Activated CD8-positive, alpha-beta T cell treated with anti-CD3 and anti-CD28 coated beads for 36 hours (primary cell): ENCODE measurements around the gene GCK. TPM values are rescaled to one million over a fixed set of nuclear protein-coding genes. Genes with fewer than 3 reads are reported as not detected.

Experiments
- ATAC-seq: fragments of 200-7000 bp; cut with Tn5 transposase; one replicate; pipeline ENCODE4 v1.10.0; 2021; ENCODE audit warnings: mild to moderate bottlenecking, moderate library complexity
- CTCF ChIA-PET: fragments of 350-600 bp; sonication (Branson Sonifier 250); formaldehyde crosslinking; loops from one replicate; lab custom pipeline; 2021; ENCODE audit warnings: antibody characterized with exemption; lab: Charles Lee
- POLR2A ChIA-PET: fragments of 350-600 bp; sonication (Branson Sonifier 250); formaldehyde crosslinking; loops from one replicate; lab custom pipeline; 2021; ENCODE audit warnings: antibody characterized with exemption; lab: Charles Lee
- DNase-seq: peaks from one replicate; pipeline ENCODE4 v3.0.0-alpha.2; 2020
- H3K27ac Mint-ChIP-seq: one replicate; pipeline ENCODE4 v1.8.0; 2021; ENCODE audit warnings: mild to moderate bottlenecking, mixed read lengths
- H3K27me3 Mint-ChIP-seq: one replicate; pipeline ENCODE4 v1.8.0; 2021; ENCODE audit warnings: mixed read lengths
- H3K36me3 Mint-ChIP-seq: one replicate; pipeline ENCODE4 v1.8.0; 2021; ENCODE audit warnings: low read depth, mixed read lengths
- H3K4me1 Mint-ChIP-seq: one replicate; pipeline ENCODE4 v1.8.0; 2021; ENCODE audit warnings: low read depth, mixed read lengths
- H3K4me3 Mint-ChIP-seq: one replicate; pipeline ENCODE4 v1.8.0; 2021; ENCODE audit warnings: mild to moderate bottlenecking, moderate library complexity, mixed read lengths
- H3K9me3 Mint-ChIP-seq: one replicate; pipeline ENCODE4 v1.8.0; 2021; ENCODE audit warnings: mixed read lengths
- CTCF ChIP-seq: fragments of 200-600 bp; IDR thresholded peaks from one replicate; pipeline ENCODE4 v1.8.0; 2022; ENCODE audit warnings: antibody characterized with exemption, mild to moderate bottlenecking
- intact Hi-C: fragments of 100-400 bp; cut with micrococcal nuclease; formaldehyde crosslinking; loops from one replicate; pipeline ENCODE4 v1.10.0; 2022
- total RNA-seq, 2 experiments: library from RNA; stranded (reverse); gene quantifications; one replicate each; pipeline ENCODE4 v1.2.3, GENCODE V29; 2021

Gene GCK
- total RNA-seq, 2 experiments from 2014 or later, result 2.1 to 2.6 TPM

DNA sequence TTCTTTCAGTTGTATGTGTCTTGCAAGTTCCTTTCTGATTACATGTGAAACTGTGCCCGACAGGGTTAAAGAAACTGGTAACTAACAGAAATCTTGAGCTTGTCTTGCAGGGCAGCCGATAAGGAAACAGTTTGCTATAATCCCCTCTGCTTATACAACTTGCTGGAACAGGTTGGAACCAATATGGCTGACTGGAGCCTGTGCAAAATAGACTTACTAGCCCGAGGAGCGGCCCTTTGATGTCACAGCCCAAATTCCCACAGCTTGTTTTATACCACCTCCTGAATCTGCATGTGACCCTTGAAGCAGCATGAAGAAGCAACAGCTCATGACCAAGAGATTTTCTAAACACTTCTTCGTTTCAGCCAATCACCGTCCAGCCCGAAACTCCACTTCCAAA, 8.2 kb upstream of the GCK start:
- H3K27me3 Mint-ChIP-seq, result no peaks in the 10 kb centered on the region
- H3K27ac Mint-ChIP-seq, result no peak overlapping the region
- POLR2A ChIA-PET, result interaction anchor here (0.8 kb wide), 1 partner anchor 384 kb away, joined by 3 read pairs; no protein-coding TSS in a partner anchor
- ATAC-seq (no peak), DNase-seq (no peak)
- CTCF ChIA-PET, result interaction anchor here (1.1 to 2.6 kb wide), 6 partner anchors 11 to 177 kb away, joined by 3 to 8 read pairs (median 4); partner anchors contain the start of genes AEBP1 and POLD2
- TF ChIP-seq CTCF, result no peak
- H3K9me3 Mint-ChIP-seq, result no peaks in the 10 kb centered on the region
- H3K36me3 Mint-ChIP-seq, result no peaks in the 10 kb centered on the region
- H3K4me1 Mint-ChIP-seq, result peaks cover 34% of the 10 kb centered on the region
- intact Hi-C loops, result no loop called here
- no peak overlapping the region for H3K4me3 Mint-ChIP-seq

- H3K4me1 Mint-ChIP-seq, result peaks cover 23% of the 10 kb centered on the region
- TF ChIP-seq CTCF, result peak; percentile 76
- no peaks in the 10 kb centered on the region for H3K36me3 Mint-ChIP-seq
- ATAC-seq (peak; percentile 19), DNase-seq (peak; percentile 63)
- H3K27me3 Mint-ChIP-seq, result peaks cover 2% of the 10 kb centered on the region
- H3K4me3 Mint-ChIP-seq, result no peak overlapping the region
- intact Hi-C loops, result no loop called here
- no peak overlapping the region for H3K27ac Mint-ChIP-seq
- no peaks in the 10 kb centered on the region for H3K9me3 Mint-ChIP-seq
- ChIA-PET CTCF (interaction anchor here (0.9 to 2.6 kb wide), 7 partner anchors 10 to 176 kb away, joined by 3 to 8 read pairs (median 5); partner anchors contain the start of gene POLD2), POLR2A (interaction anchor here (0.6 kb wide), 1 partner anchor 124 kb away, joined by 3 read pairs; no protein-coding TSS in a partner anchor)
These were observed 7.2 kb upstream of the GCK start for GRCh38 chr7:44196450-44196872.

- DNase-seq (no peak), ATAC-seq (no peak)
- CTCF ChIA-PET, result interaction anchor here (1.2 to 2.6 kb wide), 5 partner anchors 9 to 115 kb away, joined by 4 to 8 read pairs (median 5); partner anchors contain the start of gene POLD2
- no peak for TF ChIP-seq CTCF
- intact Hi-C loops, result no loop called here
- peaks cover 22% of the 10 kb centered on the region for H3K4me1 Mint-ChIP-seq
- no peaks in the 10 kb centered on the region for H3K9me3 Mint-ChIP-seq
- POLR2A ChIA-PET, result interaction anchor here (0.6 kb wide), 2 partner anchors 74 to 123 kb away, joined by 3 read pairs; no protein-coding TSS in a partner anchor
- H3K27me3 Mint-ChIP-seq, result peaks cover 4% of the 10 kb centered on the region
- H3K27ac Mint-ChIP-seq, result no peak overlapping the region
- no peak overlapping the region for H3K4me3 Mint-ChIP-seq
- H3K36me3 Mint-ChIP-seq, result no peaks in the 10 kb centered on the region
These were observed 6.7 kb upstream of the GCK start for GRCh38 chr7:44195889-44196288.

DNA sequence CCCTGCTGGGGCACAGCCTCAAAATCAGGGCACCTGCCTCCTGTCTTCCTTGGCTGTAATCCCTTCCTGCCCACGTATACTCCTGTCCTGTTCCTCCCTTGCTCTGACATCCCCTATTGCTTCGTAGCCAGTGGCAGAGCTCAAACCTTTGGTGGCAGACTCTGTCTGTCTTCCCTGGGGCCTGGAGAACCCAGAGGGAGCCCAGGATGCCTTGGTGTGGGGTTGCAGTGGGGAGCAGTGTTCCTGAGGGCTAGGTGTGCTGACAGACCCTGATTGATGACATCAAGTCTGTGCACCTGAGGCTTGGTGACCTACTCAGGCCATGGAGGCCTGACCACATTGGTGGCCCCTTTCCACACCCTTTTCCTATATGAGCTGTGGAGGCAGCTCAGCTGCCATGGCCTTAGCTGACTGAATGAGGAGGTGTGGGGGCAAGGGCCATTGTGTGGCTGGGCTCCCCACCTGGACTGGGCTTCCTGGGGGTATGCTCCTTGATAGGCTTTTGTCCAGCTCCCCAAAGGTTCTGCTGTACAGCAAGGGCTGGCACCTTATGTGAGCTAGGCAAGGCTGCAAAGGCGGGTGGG, 5.4 kb upstream of the GCK start:
- intact Hi-C loops, result no loop called here
- CTCF ChIA-PET, result interaction anchor here (1.0 kb wide), 1 partner anchor 114 kb away, joined by 4 read pairs; no protein-coding TSS in a partner anchor
- POLR2A ChIA-PET, result interaction anchor here (0.8 kb wide), 1 partner anchor 47 kb away, joined by 3 read pairs; no protein-coding TSS in a partner anchor
- peaks cover 4% of the 10 kb centered on the region for H3K27me3 Mint-ChIP-seq
- ATAC-seq, result no peak
- H3K4me1 Mint-ChIP-seq, result peaks cover 20% of the 10 kb centered on the region
- DNase-seq, result no peak
- H3K36me3 Mint-ChIP-seq, result no peaks in the 10 kb centered on the region
- TF ChIP-seq CTCF, result no peak
- H3K9me3 Mint-ChIP-seq, result no peaks in the 10 kb centered on the region
- H3K4me3 Mint-ChIP-seq, result no peak overlapping the region
- H3K27ac Mint-ChIP-seq, result no peak overlapping the region

DNA sequence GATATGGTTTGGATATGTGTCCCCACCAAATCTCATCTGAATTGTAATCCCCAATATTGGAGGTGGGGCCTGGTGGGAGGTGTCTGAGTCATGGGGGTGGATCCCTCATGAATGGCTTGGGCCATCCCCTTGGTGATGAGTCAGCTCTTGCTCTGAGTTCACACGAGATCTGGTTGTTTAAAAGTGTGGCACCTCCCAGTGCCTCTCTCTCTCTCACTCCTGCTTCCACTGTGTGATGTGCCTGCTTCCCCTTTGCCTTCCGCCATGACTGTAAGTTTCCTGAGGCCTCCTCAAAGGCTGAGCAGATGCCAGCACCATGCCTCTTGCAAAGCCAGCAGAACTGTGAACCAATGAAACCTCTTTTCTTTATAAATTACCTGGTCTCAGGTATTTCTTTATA, 4.8 kb upstream of the GCK start:
- TF ChIP-seq CTCF, result no peak
- peak; percentile 83 for ATAC-seq
- DNase-seq, result peak; percentile 81
- POLR2A ChIA-PET, result interaction anchor here (0.8 to 1.2 kb wide), 2 partner anchors 12 to 46 kb away, joined by 3 to 4 read pairs; no protein-coding TSS in a partner anchor
- Mint-ChIP-seq H3K36me3 (no peaks in the 10 kb centered on the region), H3K27me3 (peaks cover 4% of the 10 kb centered on the region), H3K9me3 (no peaks in the 10 kb centered on the region), H3K4me1 (peaks cover 20% of the 10 kb centered on the region), H3K4me3 (no peak overlapping the region), H3K27ac (no peak overlapping the region)
- CTCF ChIA-PET, result interaction anchor here (1.0 kb wide), 1 partner anchor 113 kb away, joined by 4 read pairs; no protein-coding TSS in a partner anchor
- intact Hi-C loops, result no loop called here
